Epidermal melanocyte (primary cell): Measurements from ENCODE around the gene PPFIA3.
"Not testable (repeated sequence)": the region's sequence is repeated elsewhere in the genome, so short reads cannot be mapped to it uniquely, and the experiment has no call there.

Experiments used
- DNase-seq: peaks from one replicate; pipeline ENCODE4 v3.0.0; 2011; ENCODE audit warnings: low spot score; ENCODE audit not compliant: insufficient read length

Gene PPFIA3

GRCh38 chr19:49119411-49120324 is at the start of gene PPFIA3:
Gene PPFIA3 (plus strand): TSS chr19:49119544. CDS start chr19:49127874, 8,330 bp downstream.
- DNase-seq: peak; percentile 43

- DNase-seq: no peak
Observed at GRCh38 chr19:49070416-49070815, 48.9 kb upstream of the PPFIA3 start.

- DNase-seq: peak; percentile 9
Observed at GRCh38 chr19:49071860-49072547, 47.3 kb upstream of the PPFIA3 start.

- DNase-seq: peak; percentile 8
Observed at GRCh38 chr19:49073514-49074378, 45.6 kb upstream of the PPFIA3 start.

GRCh38 chr19:49074869-49075268 is 44.5 kb upstream of the PPFIA3 start:
- DNase-seq: not testable (repeated sequence)

GRCh38 chr19:49080392-49080791 is 39.0 kb upstream of the PPFIA3 start:
- no peak for DNase-seq

- no peak for DNase-seq
Observed at GRCh38 chr19:49081273-49081672, 38.1 kb upstream of the PPFIA3 start.

- DNase-seq: no peak
Observed at GRCh38 chr19:49084206-49085019, 34.9 kb upstream of the PPFIA3 start.

- peak; percentile 100 for DNase-seq
Observed at GRCh38 chr19:49085020-49085867, 34.1 kb upstream of the PPFIA3 start, which contains the start of gene SNRNP70. Gene SNRNP70 (plus strand): TSS chr19:49085451. CDS start chr19:49086415, 964 bp downstream.

GRCh38 chr19:49085868-49086232 is 33.5 kb upstream of the PPFIA3 start:
- no peak for DNase-seq

GRCh38 chr19:49086296-49086695 is 33.0 kb upstream of the PPFIA3 start:
- no peak for DNase-seq

- DNase-seq: no peak
Observed at GRCh38 chr19:49091391-49092038, 27.8 kb upstream of the PPFIA3 start.

GRCh38 chr19:49092686-49093085 is 26.7 kb upstream of the PPFIA3 start:
- no peak for DNase-seq

- no peak for DNase-seq
Observed at GRCh38 chr19:49094505-49095482, 24.6 kb upstream of the PPFIA3 start.

- peak; percentile 86 for DNase-seq
Observed at GRCh38 chr19:49097453-49098288, 21.7 kb upstream of the PPFIA3 start.

- DNase-seq: no peak
Observed at GRCh38 chr19:49098795-49099194, 20.5 kb upstream of the PPFIA3 start.

GRCh38 chr19:49101160-49101559 is 18.2 kb upstream of the PPFIA3 start:
- no peak for DNase-seq
